ENCODE results near the gene IFI27. TPM values are rescaled to one million over a fixed set of nuclear protein-coding genes. Genes with fewer than 3 reads are reported as not detected.

IFI27 gene
- polyA plus RNA-seq, 1 of the 3 experiments (the other 2 are of a cell fraction): 1.2 TPM

- no peak for DNase-seq
- no peak overlapping the region for H3K9ac ChIP-seq
- peaks cover 0 to 11% of the 10 kb centered on the region in 2 experiments; a peak in 2 of 4 replicates for H3K4me1 ChIP-seq (ENCODE audit: control insufficient read depth in 1 of 2, insufficient read depth in 2 of 2, low read depth in 1 of 2, low read length in 1 of 2)
- no peaks in the 10 kb centered on the region for H3K36me3 ChIP-seq (replicated peaks in 1 of 2; ENCODE audit: control insufficient read depth in 1 of 2, insufficient read depth in 2 of 2, low read length in 1 of 2)
- no peaks in the 10 kb centered on the region for H3F3A ChIP-seq (replicated peaks; ENCODE audit: insufficient read depth)
- no peaks in the 10 kb centered on the region for H3K9me3 ChIP-seq
- H3K4me3 ChIP-seq (ENCODE audit: low read depth in 2 of 2, low read length in 1 of 2): no peak overlapping the region
- H4K20me1 ChIP-seq (ENCODE audit: insufficient read depth): no peaks in the 10 kb centered on the region
- no peaks in the 10 kb centered on the region for H3K79me2 ChIP-seq (ENCODE audit: insufficient read depth)
- H3K9me2 ChIP-seq: no peaks in the 10 kb centered on the region
- TF ChIP-seq NFIC (IDR thresholded peaks at IDR 0.05; ENCODE audit: borderline replicate concordance) (no peak), TEAD4 (IDR thresholded peaks at IDR 0.05; ENCODE audit: borderline replicate concordance, insufficient read depth) (no peak), RCOR1 (IDR thresholded peaks at IDR 0.05; ENCODE audit: low read length) (no peak), REST (IDR thresholded peaks at IDR 0.05; ENCODE audit: low read depth, low read length) (no peak), POLR2AphosphoS5 (IDR thresholded peaks at IDR 0.05; ENCODE audit: low read depth, low read length) (no peak), PBX3 (IDR thresholded peaks at IDR 0.05) (no peak), MEF2A (IDR thresholded peaks at IDR 0.05; ENCODE audit: borderline replicate concordance, low read depth) (no peak), RAD21 (IDR thresholded peaks at IDR 0.05; ENCODE audit: low read length) (no peak), CHD2 (IDR thresholded peaks at IDR 0.05; ENCODE audit: low read length, partially characterized antibody) (no peak), FOXM1 (IDR thresholded peaks at IDR 0.05; ENCODE audit: low read depth) (no peak), FOXJ3 (CRISPR knock-in tag; IDR thresholded peaks at IDR 0.05) (no peak), USF2 (IDR thresholded peaks at IDR 0.05; ENCODE audit: borderline replicate concordance, low read depth, low read length) (no peak), TAF1 (IDR thresholded peaks at IDR 0.05; ENCODE audit: borderline replicate concordance, low read depth, low read length) (no peak), ZBTB33 (IDR thresholded peaks at IDR 0.05; ENCODE audit: borderline replicate concordance, low read depth) (no peak), USF1 (IDR thresholded peaks at IDR 0.05; ENCODE audit: borderline replicate concordance, low read depth) (no peak), NRF1 (IDR thresholded peaks at IDR 0.05; ENCODE audit: low read depth, low read length) (no peak), IRF3 (IDR thresholded peaks at IDR 0.05; ENCODE audit: low read depth, low read length) (no peak)
- no peak overlapping the region for H3K4me2 ChIP-seq
- WGBS (ENCODE audit: low lambda C conversion rate): 92% methylated on average over 6 of the region's 6 CpGs
- ChIA-PET CTCF (interaction anchor here (1.0 to 2.2 kb wide), 4 partner anchors 21 to 159 kb away, joined by 3 to 8 read pairs (median 4); no protein-coding TSS in a partner anchor), POLR2A (no interaction called here)
- no peak overlapping the region for H2AFZ ChIP-seq (ENCODE audit: low read depth)
- H3K27ac ChIP-seq (ENCODE audit: low read depth in 2 of 2, low read length in 1 of 2): no peak overlapping the region
- no peaks in the 10 kb centered on the region for H3K27me3 ChIP-seq (ENCODE audit: insufficient read depth)
These were observed 11.5 kb upstream of the IFI27 start for GRCh38 chr14:94099006-94099405.
